ENCODE measurements around the gene STARD13.
A peak's percentile ranks its signal among the peaks of the same experiment; 100 is the strongest.

STARD13 gene, protein sequence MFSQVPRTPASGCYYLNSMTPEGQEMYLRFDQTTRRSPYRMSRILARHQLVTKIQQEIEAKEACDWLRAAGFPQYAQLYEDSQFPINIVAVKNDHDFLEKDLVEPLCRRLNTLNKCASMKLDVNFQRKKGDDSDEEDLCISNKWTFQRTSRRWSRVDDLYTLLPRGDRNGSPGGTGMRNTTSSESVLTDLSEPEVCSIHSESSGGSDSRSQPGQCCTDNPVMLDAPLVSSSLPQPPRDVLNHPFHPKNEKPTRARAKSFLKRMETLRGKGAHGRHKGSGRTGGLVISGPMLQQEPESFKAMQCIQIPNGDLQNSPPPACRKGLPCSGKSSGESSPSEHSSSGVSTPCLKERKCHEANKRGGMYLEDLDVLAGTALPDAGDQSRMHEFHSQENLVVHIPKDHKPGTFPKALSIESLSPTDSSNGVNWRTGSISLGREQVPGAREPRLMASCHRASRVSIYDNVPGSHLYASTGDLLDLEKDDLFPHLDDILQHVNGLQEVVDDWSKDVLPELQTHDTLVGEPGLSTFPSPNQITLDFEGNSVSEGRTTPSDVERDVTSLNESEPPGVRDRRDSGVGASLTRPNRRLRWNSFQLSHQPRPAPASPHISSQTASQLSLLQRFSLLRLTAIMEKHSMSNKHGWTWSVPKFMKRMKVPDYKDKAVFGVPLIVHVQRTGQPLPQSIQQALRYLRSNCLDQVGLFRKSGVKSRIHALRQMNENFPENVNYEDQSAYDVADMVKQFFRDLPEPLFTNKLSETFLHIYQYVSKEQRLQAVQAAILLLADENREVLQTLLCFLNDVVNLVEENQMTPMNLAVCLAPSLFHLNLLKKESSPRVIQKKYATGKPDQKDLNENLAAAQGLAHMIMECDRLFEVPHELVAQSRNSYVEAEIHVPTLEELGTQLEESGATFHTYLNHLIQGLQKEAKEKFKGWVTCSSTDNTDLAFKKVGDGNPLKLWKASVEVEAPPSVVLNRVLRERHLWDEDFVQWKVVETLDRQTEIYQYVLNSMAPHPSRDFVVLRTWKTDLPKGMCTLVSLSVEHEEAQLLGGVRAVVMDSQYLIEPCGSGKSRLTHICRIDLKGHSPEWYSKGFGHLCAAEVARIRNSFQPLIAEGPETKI

DNA sequence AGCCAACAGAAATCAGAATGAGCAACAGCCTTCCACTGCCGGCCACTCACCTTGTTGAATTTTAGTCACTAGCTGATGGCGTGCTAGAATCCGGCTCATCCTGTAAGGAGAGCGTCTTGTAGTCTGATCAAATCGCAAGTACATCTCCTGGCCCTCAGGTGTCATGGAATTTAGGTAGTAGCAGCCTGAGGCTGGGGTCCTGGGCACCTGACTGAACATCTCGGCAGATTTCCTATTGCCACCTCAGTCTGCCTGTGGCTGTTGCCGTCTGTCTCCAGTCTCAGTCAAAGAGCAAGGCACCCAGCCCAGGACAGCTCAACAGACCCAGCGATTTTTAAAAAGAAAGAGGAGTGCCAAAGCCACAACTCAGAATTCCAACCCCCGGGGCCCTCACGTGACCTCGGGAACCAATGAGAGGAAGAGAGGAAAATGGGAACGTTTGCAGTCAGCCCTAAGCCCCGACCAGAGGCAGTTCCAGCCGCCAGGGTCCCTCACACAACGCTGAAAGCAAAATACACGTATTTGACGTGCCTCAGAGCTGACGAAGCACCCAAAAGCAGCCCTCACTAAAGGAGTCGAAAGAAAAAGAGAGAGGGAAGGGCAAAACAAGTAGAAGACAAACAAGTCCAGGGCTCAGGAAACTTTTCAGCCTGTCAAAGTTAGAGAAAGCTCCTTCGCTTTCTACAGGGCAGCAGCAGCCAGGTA is at the start of gene STARD13:
Gene STARD13 (minus strand): TSS at position 336 of the 705 bp plus-strand sequence. CDS start 117 bp downstream, at position 219.
- DNase-seq (ENCODE audit: insufficient read length, low spot score) = peak; percentile 50
- FAIRE-seq = peak; percentile 77
- peak; percentile 55 for TF ChIP-seq POLR2A (IDR thresholded peaks at IDR 0.05; ENCODE audit: low read depth, low read length)

DNA sequence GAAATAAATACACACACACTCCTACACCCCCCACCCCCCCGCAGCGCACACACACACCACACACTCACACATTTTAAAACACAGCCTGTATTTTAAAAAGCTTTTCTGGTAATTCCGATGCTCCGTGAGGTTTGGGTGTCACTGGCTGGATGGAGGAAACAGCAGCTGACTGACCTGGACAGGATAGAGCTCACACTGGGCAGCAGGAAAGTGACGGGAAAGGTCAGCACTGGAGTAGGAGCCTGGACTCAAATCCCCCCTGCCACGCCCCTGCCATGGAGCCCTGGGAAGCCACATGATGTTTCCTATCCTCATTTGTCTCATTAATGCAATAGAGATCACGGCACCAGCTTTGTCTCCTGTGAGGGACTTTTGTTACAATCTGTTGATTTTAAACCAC is 49.3 kb upstream of the STARD13 start:
- no peak for DNase-seq (ENCODE audit: insufficient read length, low spot score)
- no peak for FAIRE-seq
- no peak for TF ChIP-seq POLR2A (IDR thresholded peaks at IDR 0.05; ENCODE audit: low read depth, low read length)

DNA sequence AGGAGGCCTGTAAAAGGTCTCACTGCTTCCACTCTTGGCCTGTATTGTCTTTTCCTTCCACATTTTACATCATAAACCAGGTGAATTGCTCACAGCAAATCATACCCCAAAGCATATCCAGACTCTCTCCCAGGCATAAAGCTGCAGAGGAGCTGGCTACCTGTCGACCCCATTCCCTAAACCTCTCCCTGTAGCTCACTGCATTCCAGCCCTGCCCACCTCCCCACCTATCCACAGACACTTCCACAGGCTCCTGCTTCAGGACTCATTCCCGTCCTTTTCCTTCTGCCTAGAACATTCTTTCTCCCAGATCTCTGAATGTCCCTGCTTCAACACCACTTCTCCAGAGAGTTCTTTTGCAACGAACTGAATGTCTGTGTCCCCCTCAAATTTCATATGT is 46.4 kb upstream of the STARD13 start:
- no peak for TF ChIP-seq POLR2A (IDR thresholded peaks at IDR 0.05; ENCODE audit: low read depth, low read length)
- no peak for FAIRE-seq
- no peak for DNase-seq (ENCODE audit: insufficient read length, low spot score)

DNA sequence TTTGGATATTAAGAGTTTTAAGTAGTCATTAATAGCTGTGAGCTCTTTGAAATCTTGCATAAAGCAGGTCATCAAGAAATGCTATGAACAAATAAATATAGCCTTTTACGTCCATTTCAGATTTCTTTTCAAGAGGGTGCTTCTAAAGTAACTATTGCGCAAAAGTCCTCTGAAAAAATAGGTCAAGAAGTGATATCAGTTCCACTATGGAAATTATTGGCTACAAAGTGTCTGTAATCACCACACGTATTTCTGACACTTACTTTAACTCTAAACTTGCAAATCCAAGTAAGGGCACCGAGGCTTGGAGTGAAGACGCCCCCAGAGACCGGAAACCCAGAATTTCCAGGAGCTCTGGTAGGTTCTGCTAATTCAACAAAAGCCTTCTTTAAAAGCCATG is 44.9 kb upstream of the STARD13 start:
- no peak for TF ChIP-seq POLR2A (IDR thresholded peaks at IDR 0.05; ENCODE audit: low read depth, low read length)
- FAIRE-seq (no peak), DNase-seq (ENCODE audit: insufficient read length, low spot score) (no peak)

DNA sequence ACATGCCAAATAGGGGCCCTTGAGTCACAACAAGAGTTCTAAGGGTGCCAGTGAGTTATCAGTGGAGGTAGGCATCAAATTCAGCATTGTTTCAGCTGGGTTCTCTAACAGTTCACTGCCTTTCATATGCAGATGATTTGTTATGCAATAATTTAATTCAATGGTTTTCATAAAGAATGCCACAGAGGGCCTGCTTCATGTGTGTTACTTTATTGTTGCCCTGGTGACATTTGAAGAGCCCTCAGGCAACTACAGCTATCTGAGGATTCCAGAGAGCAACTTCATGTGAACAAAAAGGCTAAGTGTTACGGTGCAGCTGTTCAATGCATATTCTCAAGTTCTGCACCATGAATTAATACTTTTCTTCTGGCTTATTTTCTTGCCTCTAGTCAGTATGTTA is 43.1 kb upstream of the STARD13 start:
- FAIRE-seq = no peak
- DNase-seq (ENCODE audit: insufficient read length, low spot score) = no peak
- TF ChIP-seq POLR2A (IDR thresholded peaks at IDR 0.05; ENCODE audit: low read depth, low read length) = no peak

DNA sequence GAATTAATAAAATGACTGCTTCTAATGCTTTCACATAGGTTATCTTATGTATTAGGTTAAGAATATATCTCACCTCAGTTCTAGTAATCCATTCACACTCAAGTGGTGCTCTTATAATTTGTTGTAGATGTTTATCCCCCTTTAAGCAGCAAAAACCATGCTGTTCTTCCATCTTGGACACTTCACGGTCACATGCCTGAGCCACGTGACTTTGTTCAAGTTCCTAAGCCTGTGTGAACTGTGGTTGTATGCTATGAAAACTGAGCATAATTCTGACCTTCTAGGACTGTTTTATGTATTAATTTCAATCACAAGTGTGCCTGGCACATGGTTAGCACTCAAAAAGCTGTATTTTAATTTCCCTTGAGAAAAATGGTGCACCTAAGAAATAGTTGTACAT is 41.2 kb upstream of the STARD13 start:
- DNase-seq (ENCODE audit: insufficient read length, low spot score) (no peak), FAIRE-seq (no peak)
- no peak for TF ChIP-seq POLR2A (IDR thresholded peaks at IDR 0.05; ENCODE audit: low read depth, low read length)

DNA sequence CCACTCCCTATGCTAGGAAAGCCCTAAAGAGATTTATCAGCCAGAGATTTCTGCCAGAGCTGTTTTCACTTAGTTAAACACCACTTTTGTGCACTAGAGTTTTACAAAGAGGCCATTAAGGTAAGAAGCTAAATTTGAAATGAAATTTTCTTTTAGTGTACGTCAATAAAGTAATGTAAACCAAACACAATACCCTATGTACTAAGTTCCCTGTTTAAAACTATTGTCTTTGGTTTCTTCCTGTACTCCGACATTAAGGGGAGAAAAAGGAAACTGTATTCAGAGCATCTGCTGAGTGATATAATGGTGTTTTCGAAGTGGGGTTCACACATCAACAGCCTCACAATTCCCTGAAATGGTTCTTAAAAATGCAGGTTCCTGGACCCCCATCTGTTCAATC is 40.7 kb upstream of the STARD13 start:
- no peak for FAIRE-seq
- DNase-seq (ENCODE audit: insufficient read length, low spot score) = no peak

DNA sequence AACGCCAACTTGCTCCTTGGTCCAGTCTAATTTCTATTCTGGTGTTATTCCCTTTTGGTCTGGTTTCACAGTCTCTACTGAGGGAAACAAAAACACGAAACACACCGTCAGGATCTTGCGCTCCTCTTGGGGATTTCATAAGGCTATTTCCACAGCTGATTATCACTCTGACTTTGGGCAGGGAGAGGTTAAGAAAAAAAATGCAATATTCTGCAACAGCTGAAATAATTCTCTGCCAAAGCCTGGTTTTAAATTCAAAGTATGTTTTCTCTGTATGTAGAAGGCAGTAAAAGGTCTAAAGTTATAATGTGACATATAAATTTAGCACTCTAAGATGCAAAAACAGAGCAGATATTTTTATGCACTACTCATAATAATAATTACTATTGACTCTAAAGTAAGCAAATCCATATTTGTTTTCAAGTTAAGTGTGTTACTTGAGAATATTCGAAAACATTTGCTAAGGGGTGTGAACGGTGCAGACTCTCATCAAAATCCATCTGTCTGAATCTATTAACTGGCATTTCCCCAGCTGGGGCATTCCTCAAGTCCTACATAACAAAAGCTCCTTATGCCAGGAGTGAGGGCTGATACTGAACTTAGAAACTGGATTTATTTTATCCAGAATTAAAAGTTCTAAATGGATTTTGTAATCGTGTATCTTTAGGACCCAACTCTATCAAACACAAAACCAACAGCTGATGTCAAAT is 38.4 kb upstream of the STARD13 start:
- no peak for FAIRE-seq

More for the DNA sequence above, 40.7 kb upstream of the STARD13 start:
- no peak for TF ChIP-seq POLR2A (IDR thresholded peaks at IDR 0.05; ENCODE audit: low read depth, low read length)

DNA sequence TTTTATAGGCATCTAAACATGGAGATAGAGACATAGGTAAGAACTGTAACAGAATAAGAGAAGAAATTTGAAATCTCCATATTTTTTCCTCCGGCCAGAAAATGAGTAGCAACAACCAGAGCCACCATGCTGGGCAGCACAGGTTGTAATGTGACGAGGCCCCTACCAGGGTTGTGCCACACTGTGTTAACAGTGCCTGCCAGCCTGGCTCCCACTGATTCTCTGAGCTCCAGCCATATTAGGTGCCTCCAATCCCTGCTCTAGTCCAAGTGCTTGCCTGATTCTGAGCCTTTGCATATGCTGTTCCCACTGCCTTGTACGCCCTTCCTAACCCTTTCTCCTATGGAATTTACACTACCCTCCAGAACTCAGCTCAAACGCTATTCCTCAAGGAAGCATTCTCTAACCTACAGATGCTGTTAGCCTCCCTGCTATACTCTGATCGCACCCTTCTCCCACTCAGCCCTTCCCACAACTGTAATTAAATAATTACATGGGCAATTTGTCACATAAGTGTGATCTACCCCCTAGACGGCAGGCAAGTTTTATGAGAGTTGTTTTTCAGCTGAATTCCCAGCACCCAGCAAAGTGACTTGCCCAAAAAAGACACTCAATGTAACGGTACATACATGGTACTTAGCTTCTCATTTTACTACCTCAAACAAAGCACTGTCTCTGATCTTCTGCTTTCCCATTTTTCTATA is 37.6 kb upstream of the STARD13 start:
- FAIRE-seq (no peak), DNase-seq (ENCODE audit: insufficient read length, low spot score) (no peak)
- no peak for TF ChIP-seq POLR2A (IDR thresholded peaks at IDR 0.05; ENCODE audit: low read depth, low read length)

More for the DNA sequence above, 38.4 kb upstream of the STARD13 start:
- no peak for DNase-seq (ENCODE audit: insufficient read length, low spot score)
- TF ChIP-seq POLR2A (IDR thresholded peaks at IDR 0.05; ENCODE audit: low read depth, low read length) = no peak

DNA sequence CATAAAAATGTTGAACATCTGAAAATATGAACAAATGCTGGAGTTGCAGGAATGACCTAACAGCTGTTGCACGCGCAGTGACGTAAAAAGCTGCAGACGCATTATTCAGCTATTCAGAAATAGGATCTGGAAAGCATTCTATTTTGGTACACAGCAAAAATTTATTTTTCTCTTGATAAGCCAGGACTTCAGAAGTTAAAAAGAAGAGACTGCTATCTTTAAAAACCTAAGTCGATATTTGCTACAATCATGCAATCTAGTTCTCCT is 36.9 kb upstream of the STARD13 start:
- DNase-seq (ENCODE audit: insufficient read length, low spot score) (no peak), FAIRE-seq (no peak)
- no peak for TF ChIP-seq POLR2A (IDR thresholded peaks at IDR 0.05; ENCODE audit: low read depth, low read length)

DNA sequence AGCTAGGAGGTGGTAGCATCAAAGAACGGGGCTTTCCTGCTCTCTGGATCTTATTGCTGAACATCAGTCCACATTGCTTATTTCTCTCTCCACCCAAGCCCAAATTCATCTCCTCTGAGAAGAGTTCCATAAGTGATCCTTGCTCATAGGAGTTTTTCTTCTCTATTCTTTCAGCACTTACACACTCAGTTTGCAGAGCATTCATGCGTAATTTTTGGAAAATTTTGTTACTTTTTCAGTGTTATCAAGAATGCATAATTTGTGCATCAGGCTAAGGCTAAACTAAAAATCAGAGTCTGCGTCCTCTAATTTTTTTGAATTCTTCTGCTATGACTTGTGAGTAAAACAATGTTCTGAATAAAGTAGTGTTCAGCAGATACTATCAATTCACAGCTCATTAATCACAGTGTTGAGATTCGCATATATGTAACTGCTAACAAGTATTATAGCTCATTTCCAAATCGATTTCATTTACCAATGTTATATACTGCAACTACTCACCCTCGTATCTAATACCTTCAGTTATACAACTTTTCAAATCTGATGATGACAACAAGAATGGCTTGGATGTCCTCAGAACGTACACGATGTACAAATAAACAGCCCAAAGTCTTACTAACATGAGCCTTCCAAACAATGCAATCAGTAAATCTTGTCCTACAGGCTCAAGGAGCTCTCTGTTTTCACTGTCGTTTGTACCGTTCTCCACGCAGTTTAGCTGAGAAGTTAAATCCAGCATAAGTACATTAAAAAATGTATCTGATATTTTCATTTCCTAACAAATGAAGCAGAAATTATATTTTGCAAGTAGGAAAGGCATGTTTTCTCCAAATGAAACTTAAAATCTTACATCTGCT is 36.4 kb upstream of the STARD13 start:
- DNase-seq (ENCODE audit: insufficient read length, low spot score) (no peak), FAIRE-seq (no peak)
- no peak for TF ChIP-seq POLR2A (IDR thresholded peaks at IDR 0.05; ENCODE audit: low read depth, low read length)

DNA sequence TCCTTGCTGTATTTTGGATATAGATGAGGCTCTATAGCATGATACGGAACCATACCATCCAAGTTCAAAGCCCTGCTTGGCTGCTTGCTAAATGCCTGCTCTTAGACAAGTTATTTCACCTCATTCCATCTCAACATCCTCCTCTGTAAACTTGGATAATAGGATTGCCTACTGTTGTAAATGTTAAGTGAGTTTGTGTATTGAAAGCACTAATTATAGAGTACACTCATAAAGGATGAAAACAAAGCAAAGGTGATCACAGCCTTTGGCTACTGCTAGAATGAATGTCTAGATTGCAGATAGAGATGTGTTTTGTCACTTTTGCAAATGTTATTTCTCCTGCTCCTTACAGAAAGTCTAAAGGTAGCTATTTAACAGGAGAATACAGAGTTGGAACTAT is 34.3 kb upstream of the STARD13 start:
- FAIRE-seq (no peak), DNase-seq (ENCODE audit: insufficient read length, low spot score) (no peak)
- no peak for TF ChIP-seq POLR2A (IDR thresholded peaks at IDR 0.05; ENCODE audit: low read depth, low read length)

Measured in H54 (cell line).